Testis (tissue), 3 donors: Measurements from ENCODE around the gene KCNQ1. TPM values are rescaled to one million over a fixed set of nuclear protein-coding genes. Genes with fewer than 3 reads are reported as not detected.

Source experiments
- DNase-seq: peaks from one replicate; pipeline ENCODE4 v3.0.0-alpha.2; 2019
- H3K27ac ChIP-seq, 2 donors: fragments of 200-600 bp; sonication (generic); one replicate each; pipeline ENCODE4 v1.5.1; 2019
- H3K27me3 ChIP-seq: fragments of 200-600 bp; sonication (generic); one replicate; pipeline ENCODE4 v1.5.1; 2019
- H3K36me3 ChIP-seq: fragments of 200-600 bp; sonication (generic); one replicate; pipeline ENCODE4 v1.5.1; 2017; ENCODE audit warnings: low read depth; ENCODE audit errors: missing control alignments
- H3K4me1 ChIP-seq: fragments of 200-600 bp; sonication (generic); one replicate; pipeline ENCODE4 v1.5.1; 2019
- H3K4me3 ChIP-seq, 2 donors: fragments of 200-600 bp; sonication (generic); one replicate each; pipeline ENCODE4 v1.5.1; 2017 to 2019
- H3K9me3 ChIP-seq: fragments of 200-600 bp; sonication (generic); one replicate; pipeline ENCODE4 v1.5.1; 2017
- CTCF ChIP-seq, 3 experiments: fragments of 450-650 bp in 2 of 3; fragments of 200-600 bp in 1 of 3; sonication (generic) in 1 of 3; IDR thresholded peaks; one replicate each; pipeline ENCODE4 v1.5.1; 2016 to 2019; ENCODE audit warnings: antibody characterized with exemption in 3 of 3, mild to moderate bottlenecking in 2 of 3, moderate library complexity in 1 of 3
- POLR2A ChIP-seq: fragments of 450-650 bp; IDR thresholded peaks from one replicate; pipeline ENCODE4 v1.6.1; 2017; ENCODE audit warnings: antibody characterized with exemption, mild to moderate bottlenecking, moderate library complexity
- WGBS, 2 donors: methylation state at CpG; one replicate each; pipeline ENCODE4 v1.1.5; 2018; 5-methylcytosine and 5-hydroxymethylcytosine counted together
- intact Hi-C: fragments of 100-400 bp; cut with DNase I; formaldehyde crosslinking; loops from one replicate; pipeline ENCODE4 v1.15.1; 2023; ENCODE audit warnings: low total_unique reads
- polyA plus RNA-seq: library from polyadenylated mRNA; stranded (reverse); fragments of 350-450 nt; fragmentation: Illumina TruSeq; extraction: RNeasy Lipid Tissue Mini Kit (QIAGEN cat#74804); gene quantifications from one replicate; pipeline ENCODE4 v1.2.3, GENCODE V29; 2014; ENCODE audit warnings: low read depth, low replicate concordance; ENCODE audit not compliant: insufficient read depth
- total RNA-seq, 2 donors: library from RNA; depleted of rRNA; stranded (reverse); fragments of >200 nt; gene quantifications; one replicate each; pipeline ENCODE4 v1.2.3, GENCODE V29; 2016

The KCNQ1 gene
- total and polyA plus RNA-seq, 3 donors from 2014 or later: 6.0 to 24.2 (median 12.8) TPM

- H3K27me3 ChIP-seq: no peaks in the 10 kb centered on the region
- TF ChIP-seq POLR2A (no peak), CTCF (IDR thresholded peaks at IDR 0.05) (no peak)
- WGBS, 2 donors: 92 to 97% methylated on average over 11 to 14 of the region's 14 CpGs
- intact Hi-C loops: no loop called here
- no peaks in the 10 kb centered on the region for H3K9me3 ChIP-seq
- no peak for DNase-seq
- H3K4me3 ChIP-seq: no peak overlapping the region
- H3K27ac ChIP-seq: no peak overlapping the region
- no peaks in the 10 kb centered on the region for H3K36me3 ChIP-seq
- H3K4me1 ChIP-seq: peaks cover 16% of the 10 kb centered on the region
Observed at GRCh38 chr11:2738551-2739431, 294.0 kb downstream of the KCNQ1 start.

DNA sequence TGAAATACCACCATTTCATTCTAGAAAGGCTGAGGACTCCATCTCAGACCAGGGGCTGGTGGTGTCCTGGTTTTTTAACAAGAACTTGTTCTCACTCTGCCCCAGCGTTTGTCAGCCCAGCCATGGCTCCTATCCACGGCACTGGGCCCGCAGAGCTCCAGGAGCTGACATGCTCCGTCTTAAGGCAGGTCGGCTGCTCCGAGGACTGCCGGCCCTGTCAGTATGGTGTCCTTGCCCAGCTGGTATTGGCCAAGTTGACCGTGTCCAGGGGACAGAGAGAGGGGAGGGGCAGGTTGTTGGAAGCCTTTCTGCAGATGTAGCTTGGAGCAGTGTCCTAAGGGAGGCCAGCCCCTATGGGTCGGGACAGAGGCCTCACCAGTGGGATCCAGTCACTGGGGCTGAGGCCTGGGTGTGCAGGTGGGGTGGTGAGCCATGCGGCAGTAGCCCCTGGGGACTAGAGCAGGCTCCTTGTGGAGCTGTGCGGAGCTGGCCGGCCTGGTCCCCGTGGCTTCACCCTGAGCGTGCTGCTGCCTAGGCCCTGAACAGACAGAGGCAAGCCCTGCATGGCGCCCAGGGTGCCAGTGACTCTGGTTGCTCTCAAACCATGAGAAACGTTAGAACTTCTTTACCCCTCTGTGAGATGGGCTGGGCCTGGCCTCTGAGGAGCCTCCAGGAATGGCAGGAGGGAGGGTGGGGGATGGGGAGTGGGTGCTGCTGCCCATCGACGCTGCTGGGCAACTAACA lies 294.9 kb downstream of the KCNQ1 start:
- WGBS, 2 donors: 84 to 92% methylated on average over 12 to 18 of the region's 18 CpGs
- no peak for DNase-seq
- H3K4me1 ChIP-seq: peaks cover 16% of the 10 kb centered on the region
- intact Hi-C loops: no loop called here
- H3K36me3 ChIP-seq: no peaks in the 10 kb centered on the region
- TF ChIP-seq CTCF (IDR thresholded peaks at IDR 0.05) (no peak), POLR2A (no peak)
- H3K9me3 ChIP-seq: no peaks in the 10 kb centered on the region
- H3K27me3 ChIP-seq: no peaks in the 10 kb centered on the region
- no peak overlapping the region for H3K4me3 ChIP-seq
- no peak overlapping the region for H3K27ac ChIP-seq

DNA sequence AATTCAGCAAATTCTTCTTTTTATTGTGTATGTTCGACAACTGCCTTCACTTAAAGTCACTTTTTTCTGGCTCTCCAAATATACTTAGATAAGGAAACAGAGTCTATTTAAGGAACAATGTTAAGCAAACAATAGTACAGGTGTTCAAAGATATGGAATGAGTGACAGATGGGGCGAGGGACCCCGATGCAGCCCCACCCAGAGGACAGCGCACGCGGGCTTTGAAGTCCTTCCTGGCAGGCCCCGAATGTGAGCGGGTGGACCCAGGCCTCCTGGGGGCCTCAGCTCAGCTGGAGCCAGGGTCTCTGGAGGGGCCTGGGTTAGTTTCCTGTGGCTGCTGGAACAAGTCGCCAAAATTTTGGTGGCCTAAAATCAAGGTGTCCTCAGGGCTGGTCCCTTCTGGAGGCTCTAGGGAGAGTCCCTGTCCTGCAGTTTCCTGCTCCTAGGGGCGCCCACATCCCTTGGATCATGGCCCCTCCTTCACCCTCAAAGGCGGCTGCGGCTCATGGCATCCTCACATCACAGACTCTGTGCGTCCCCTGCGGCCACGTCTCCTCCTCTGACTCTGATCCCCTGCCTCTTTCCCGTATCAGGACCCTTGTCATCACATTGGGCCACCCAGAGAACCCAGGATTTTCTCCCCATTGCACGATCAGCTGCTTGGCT lies 295.6 kb downstream of the KCNQ1 start:
- no peak for DNase-seq
- Histone ChIP-seq H3K27ac (no peak overlapping the region), H3K4me3 (no peak overlapping the region), H3K9me3 (no peaks in the 10 kb centered on the region), H3K27me3 (no peaks in the 10 kb centered on the region), H3K4me1 (peaks cover 16% of the 10 kb centered on the region), H3K36me3 (no peaks in the 10 kb centered on the region)
- 92 to 97% methylated on average over 16 to 17 of the region's 17 CpGs for WGBS, 2 donors
- intact Hi-C loops: no loop called here
- TF ChIP-seq CTCF (IDR thresholded peaks at IDR 0.05): no peak

DNA sequence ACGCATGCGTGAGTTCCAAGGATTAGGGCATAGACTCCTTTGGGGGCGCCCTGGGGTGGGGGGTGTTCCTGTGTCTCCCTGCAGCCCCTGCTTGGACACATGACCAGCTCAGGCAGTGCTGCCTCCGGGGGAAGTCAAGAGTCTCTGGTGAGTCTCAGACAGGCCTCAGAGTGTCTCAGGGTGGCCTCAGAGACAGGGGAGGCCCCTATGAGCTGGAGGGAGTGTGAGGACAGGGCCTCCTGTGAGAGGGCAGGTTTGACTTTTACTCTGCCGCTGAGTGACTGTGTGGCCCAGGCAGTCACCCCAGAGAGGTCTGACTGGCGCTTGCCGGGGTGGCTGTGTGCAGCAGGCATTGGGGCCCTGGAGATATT lies 296.2 kb downstream of the KCNQ1 start:
- H3K27ac ChIP-seq: peak overlapping the region in 1 of 2 donors; percentile 66
- no peak for DNase-seq
- H3K9me3 ChIP-seq: no peaks in the 10 kb centered on the region
- H3K4me3 ChIP-seq: no peak overlapping the region
- intact Hi-C loops: no loop called here
- peaks cover 16% of the 10 kb centered on the region for H3K4me1 ChIP-seq
- TF ChIP-seq CTCF (IDR thresholded peaks at IDR 0.05) (no peak), POLR2A (no peak)
- no peaks in the 10 kb centered on the region for H3K36me3 ChIP-seq
- 85 to 86% methylated on average over 6 to 7 of the region's 7 CpGs for WGBS, 2 donors
- no peaks in the 10 kb centered on the region for H3K27me3 ChIP-seq
